ENCODE data around the gene LPAR2.

LPAR2 gene

GRCh38 chr19:19645233-19645870 lies 17.3 kb upstream of the LPAR2 start:
- no peak overlapping the region for H3K4me3 ChIP-seq (replicated peaks in 1 of 2; ENCODE audit: low read depth in 2 of 2, low read length in 2 of 2)
- TF ChIP-seq, protein P1, sequence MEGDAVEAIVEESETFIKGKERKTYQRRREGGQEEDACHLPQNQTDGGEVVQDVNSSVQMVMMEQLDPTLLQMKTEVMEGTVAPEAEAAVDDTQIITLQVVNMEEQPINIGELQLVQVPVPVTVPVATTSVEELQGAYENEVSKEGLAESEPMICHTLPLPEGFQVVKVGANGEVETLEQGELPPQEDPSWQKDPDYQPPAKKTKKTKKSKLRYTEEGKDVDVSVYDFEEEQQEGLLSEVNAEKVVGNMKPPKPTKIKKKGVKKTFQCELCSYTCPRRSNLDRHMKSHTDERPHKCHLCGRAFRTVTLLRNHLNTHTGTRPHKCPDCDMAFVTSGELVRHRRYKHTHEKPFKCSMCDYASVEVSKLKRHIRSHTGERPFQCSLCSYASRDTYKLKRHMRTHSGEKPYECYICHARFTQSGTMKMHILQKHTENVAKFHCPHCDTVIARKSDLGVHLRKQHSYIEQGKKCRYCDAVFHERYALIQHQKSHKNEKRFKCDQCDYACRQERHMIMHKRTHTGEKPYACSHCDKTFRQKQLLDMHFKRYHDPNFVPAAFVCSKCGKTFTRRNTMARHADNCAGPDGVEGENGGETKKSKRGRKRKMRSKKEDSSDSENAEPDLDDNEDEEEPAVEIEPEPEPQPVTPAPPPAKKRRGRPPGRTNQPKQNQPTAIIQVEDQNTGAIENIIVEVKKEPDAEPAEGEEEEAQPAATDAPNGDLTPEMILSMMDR (IDR thresholded peaks at IDR 0.05; ENCODE audit: low read depth, low read length): no peak
- DNase-seq (ENCODE audit: low read depth in 2 of 2): no peak

GRCh38 chr19:19644054-19644388 lies 16.0 kb upstream of the LPAR2 start:
- H3K4me3 ChIP-seq (replicated peaks in 1 of 2; ENCODE audit: low read depth in 2 of 2, low read length in 2 of 2): peak overlapping the region in 1 of 2 donors; percentile 81
- TF ChIP-seq, protein P1 (IDR thresholded peaks at IDR 0.05; ENCODE audit: low read depth, low read length): no peak
- DNase-seq (ENCODE audit: low read depth in 2 of 2): no peak

- TF ChIP-seq, protein P1 (IDR thresholded peaks at IDR 0.05; ENCODE audit: low read depth, low read length): peak; percentile 86
- peak within 1 kb of the TSS; percentile 81 to 85 for H3K4me3 ChIP-seq (replicated peaks in 1 of 2; ENCODE audit: low read depth in 2 of 2, low read length in 2 of 2)
- DNase-seq (ENCODE audit: low read depth in 2 of 2): peak; percentile 47 to 52
These were observed 15.4 kb upstream of the LPAR2 start, which contains the start of gene GMIP for GRCh38 chr19:19643158-19644053. Gene GMIP, minus strand, starts transcription at chr19:19643657. Its CDS starts 128 bp downstream, at chr19:19643529.

DNA sequence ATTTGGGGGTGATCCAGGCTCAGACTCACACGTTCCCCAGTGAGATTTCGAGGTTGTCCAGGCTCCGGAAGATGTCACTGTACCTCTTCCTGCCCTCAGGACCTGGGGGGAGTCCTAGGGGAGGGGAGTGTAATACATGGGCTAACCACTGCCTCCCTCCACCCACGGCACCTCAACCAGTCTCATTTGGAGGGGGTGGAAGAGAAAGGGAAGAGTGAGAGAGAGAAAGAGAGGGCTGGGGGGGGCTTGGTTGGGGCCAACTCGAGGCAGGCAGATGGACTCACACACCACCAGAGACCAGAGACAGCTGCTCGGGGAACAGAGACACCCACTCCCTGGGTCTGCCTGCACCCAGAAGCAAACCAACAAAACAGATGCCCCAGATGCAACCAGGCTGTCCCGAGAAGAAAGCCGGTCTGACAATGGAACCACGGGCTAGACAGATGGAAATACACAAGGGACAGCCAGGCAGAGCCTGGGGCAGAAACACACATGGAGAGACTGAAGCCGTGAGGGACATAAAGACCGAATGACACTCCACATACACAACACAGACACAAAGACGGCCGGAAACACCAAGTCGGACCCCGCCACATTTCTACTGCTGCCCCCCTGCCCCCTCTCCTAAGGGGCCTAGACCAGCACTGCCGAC lies 14.6 kb upstream of the LPAR2 start:
- DNase-seq (ENCODE audit: low read depth in 2 of 2): peak in 1 of 2 donors; percentile 9
- TF ChIP-seq, protein P1 (IDR thresholded peaks at IDR 0.05; ENCODE audit: low read depth, low read length): no peak
- H3K4me3 ChIP-seq (replicated peaks in 1 of 2; ENCODE audit: low read depth in 2 of 2, low read length in 2 of 2): peak overlapping the region; percentile 81 to 85

- DNase-seq (ENCODE audit: low read depth in 2 of 2): no peak
- TF ChIP-seq, protein P1 (IDR thresholded peaks at IDR 0.05; ENCODE audit: low read depth, low read length): no peak
- H3K4me3 ChIP-seq (replicated peaks in 1 of 2; ENCODE audit: low read depth in 2 of 2, low read length in 2 of 2): no peak overlapping the region
These were observed 9.7 kb upstream of the LPAR2 start for GRCh38 chr19:19637523-19638251.

DNA sequence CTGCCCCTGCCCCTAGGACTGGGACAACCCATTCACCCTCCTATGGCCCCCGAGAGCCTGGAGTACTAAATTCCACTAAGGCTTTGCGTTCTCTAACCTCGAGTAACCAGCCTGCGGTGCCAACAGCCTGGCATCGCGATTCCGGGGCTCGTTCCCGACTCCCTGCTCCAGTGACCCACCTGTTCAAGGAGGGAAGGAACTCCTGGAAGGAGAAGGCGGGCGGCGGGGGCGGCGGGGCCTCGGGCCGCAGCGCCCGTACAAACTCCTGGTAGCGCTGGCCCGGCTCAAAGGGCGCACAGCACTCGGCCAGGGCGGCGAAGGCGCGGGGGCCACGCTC lies 9.1 kb upstream of the LPAR2 start:
- DNase-seq (ENCODE audit: low read depth in 2 of 2): no peak
- no peak overlapping the region for H3K4me3 ChIP-seq (replicated peaks in 1 of 2; ENCODE audit: low read depth in 2 of 2, low read length in 2 of 2)
- TF ChIP-seq, protein P1 (IDR thresholded peaks at IDR 0.05; ENCODE audit: low read depth, low read length): no peak
